Measurements from ENCODE around the gene TENT5C.

Gene TENT5C

GRCh38 chr1:117573386-117574023 lies 32.3 kb upstream of the TENT5C start:
- no peak for DNase-seq

- no peak for DNase-seq
Measured at GRCh38 chr1:117574161-117574835, 31.6 kb upstream of the TENT5C start.

GRCh38 chr1:117575586-117576225 lies 30.1 kb upstream of the TENT5C start:
- no peak for DNase-seq

GRCh38 chr1:117576236-117576635 lies 29.6 kb upstream of the TENT5C start:
- DNase-seq: no peak

- DNase-seq: no peak
Measured at GRCh38 chr1:117577191-117577885, 28.5 kb upstream of the TENT5C start.

GRCh38 chr1:117578466-117578865 lies 27.4 kb upstream of the TENT5C start:
- no peak for DNase-seq

GRCh38 chr1:117579221-117579906 lies 26.5 kb upstream of the TENT5C start:
- DNase-seq: no peak

- no peak for DNase-seq
Measured at GRCh38 chr1:117580436-117580835, 25.4 kb upstream of the TENT5C start.

- DNase-seq: no peak
Measured at GRCh38 chr1:117580882-117581281, 25.0 kb upstream of the TENT5C start.

GRCh38 chr1:117581391-117581943 lies 24.4 kb upstream of the TENT5C start:
- no peak for DNase-seq

GRCh38 chr1:117582451-117582850 lies 23.4 kb upstream of the TENT5C start:
- DNase-seq: no peak

GRCh38 chr1:117583247-117583646 lies 22.6 kb upstream of the TENT5C start:
- DNase-seq: no peak

GRCh38 chr1:117584181-117584580 lies 21.7 kb upstream of the TENT5C start:
- DNase-seq: no peak

GRCh38 chr1:117585086-117585485 lies 20.8 kb upstream of the TENT5C start:
- DNase-seq: no peak

GRCh38 chr1:117586337-117586736 lies 19.5 kb upstream of the TENT5C start:
- DNase-seq: no peak

GRCh38 chr1:117586747-117587498 lies 18.9 kb upstream of the TENT5C start:
- DNase-seq: no peak

- DNase-seq: no peak
Measured at GRCh38 chr1:117587499-117588356, 18.1 kb upstream of the TENT5C start.

GRCh38 chr1:117589544-117589943 lies 16.3 kb upstream of the TENT5C start:
- no peak for DNase-seq

GRCh38 chr1:117590273-117590925 lies 15.4 kb upstream of the TENT5C start:
- DNase-seq: peak; percentile 29

GRCh38 chr1:117591252-117591651 lies 14.6 kb upstream of the TENT5C start:
- DNase-seq: no peak

All from RPMI8226 (cell line).